Liver (tissue), 9 donors: ENCODE measurements around the gene TNP2. TPM values are rescaled to one million over a fixed set of nuclear protein-coding genes. Genes with fewer than 3 reads are reported as not detected.

Experiments used
- DNase-seq: peaks from one replicate; pipeline ENCODE4 v3.0.0-alpha.2; 2017; ENCODE audit warnings: low spot score
- H3K27ac ChIP-seq, 2 donors: one replicate each; pipeline ENCODE4 v1.7.0; 2013; ENCODE audit warnings: inconsistent platforms in 2 of 2, low read length in 2 of 2, control low read depth in 1 of 2, low read depth in 1 of 2, mild to moderate bottlenecking in 1 of 2
- H3K27me3 ChIP-seq, 4 donors: one replicate each; pipeline versions ENCODE4 v1.6.1 to v1.7.0; 2013; ENCODE audit warnings: low read length in 3 of 4, inconsistent platforms in 1 of 4, mild to moderate bottlenecking in 1 of 4, moderate library complexity in 1 of 4; ENCODE audit not compliant: control insufficient read depth in 4 of 4, insufficient read depth in 4 of 4
- H3K36me3 ChIP-seq, 4 donors: one replicate each; pipeline versions ENCODE4 v1.6.1 to v1.7.0; 2013; ENCODE audit warnings: low read length in 3 of 4, mild to moderate bottlenecking in 3 of 4, low read depth in 1 of 4, moderate library complexity in 1 of 4; ENCODE audit not compliant: control insufficient read depth in 4 of 4, insufficient read depth in 3 of 4
- H3K4me1 ChIP-seq, 4 donors: one replicate each; pipeline versions ENCODE4 v1.6.1 to v1.7.0; 2013; ENCODE audit warnings: low read length in 3 of 4, mild to moderate bottlenecking in 3 of 4, moderate library complexity in 1 of 4; ENCODE audit not compliant: control insufficient read depth in 4 of 4, insufficient read depth in 4 of 4
- H3K4me3 ChIP-seq, 3 donors: one replicate each; pipeline versions ENCODE4 v1.6.1 to v1.7.0; 2013; ENCODE audit warnings: low read length in 3 of 3, control low read depth in 1 of 3, low read depth in 1 of 3, mild to moderate bottlenecking in 1 of 3
- H3K9ac ChIP-seq, 2 donors: one replicate each; pipeline ENCODE4 v1.7.0; 2013; ENCODE audit warnings: low read length in 2 of 2, mild to moderate bottlenecking in 2 of 2, moderate library complexity in 2 of 2, control low read depth in 1 of 2, low read depth in 1 of 2
- H3K9me3 ChIP-seq, 4 donors: one replicate each; pipeline versions ENCODE4 v1.6.1 to v1.7.0; 2013; ENCODE audit warnings: low read length in 3 of 4; ENCODE audit not compliant: control insufficient read depth in 4 of 4
- FOXA1 ChIP-seq: IDR thresholded peaks from 2 replicates; pipeline ENCODE4 v1.6.1; 2016; ENCODE audit warnings: antibody characterized with exemption
- FOXA2 ChIP-seq: IDR thresholded peaks from 2 replicates; pipeline ENCODE4 v1.6.1; 2016; ENCODE audit warnings: antibody characterized with exemption
- GABPA ChIP-seq, 2 donors: IDR thresholded peaks in 1 of 2; conservative IDR thresholded peaks in 1 of 2; 2 replicates each; pipeline ENCODE4 v1.6.1; 2016; ENCODE audit warnings: antibody characterized with exemption in 2 of 2, mild to moderate bottlenecking in 1 of 2, moderate library complexity in 1 of 2
- HNF4G ChIP-seq: IDR thresholded peaks from 2 replicates; pipeline ENCODE4 v1.6.1; 2016; ENCODE audit warnings: antibody characterized with exemption
- JUND ChIP-seq, 2 donors: IDR thresholded peaks; 2 replicates each; pipeline ENCODE4 v1.6.1; 2016; ENCODE audit warnings: antibody characterized with exemption in 2 of 2
- NR2F2 ChIP-seq: IDR thresholded peaks from 2 replicates; pipeline ENCODE4 v1.6.1; 2016; ENCODE audit warnings: antibody characterized with exemption
- RXRA ChIP-seq, 2 donors: IDR thresholded peaks; 2 replicates each; pipeline ENCODE4 v1.6.1; 2017 to 2018; ENCODE audit warnings: antibody characterized with exemption in 2 of 2, mild to moderate bottlenecking in 1 of 2
- SP1 ChIP-seq: IDR thresholded peaks from 2 replicates; pipeline ENCODE4 v1.6.1; 2018; ENCODE audit warnings: antibody characterized with exemption, mild to moderate bottlenecking
- TAF1 ChIP-seq: conservative IDR thresholded peaks from 2 replicates; pipeline ENCODE4 v1.6.1; 2016; ENCODE audit warnings: antibody characterized with exemption, mild to moderate bottlenecking
- YY1 ChIP-seq: IDR thresholded peaks from 2 replicates; pipeline ENCODE4 v1.6.1; 2016; ENCODE audit warnings: antibody characterized with exemption, mild to moderate bottlenecking
- WGBS: extraction: QIAGEN DNeasy Blood & Tissue Kit; methylation state at CpG from one replicate; pipeline ENCODE4 v1.1.7; 2013; 5-methylcytosine and 5-hydroxymethylcytosine counted together
- polyA plus RNA-seq, 2 donors: library from polyadenylated mRNA; stranded (reverse) in 1 of 2; unstranded in 1 of 2; fragments of 200-250 nt in 1 of 2; fragments of >200 nt in 1 of 2; fragmentation: Nextera tagmentation in 1 of 2; extraction: Ambion mirVana in 1 of 2; gene quantifications; one replicate each; pipeline versions ENCODE4 v1.2.1 to v1.2.3, GENCODE V29; 2013 to 2015
- total RNA-seq, 2 donors: library from RNA; depleted of rRNA; stranded (reverse); fragments of >200 nt; gene quantifications; one replicate each; pipeline ENCODE4 v1.2.3, GENCODE V29; 2014
- TF ChIP-seq, protein P1 (sequence below): fragments of 150-350 bp; IDR thresholded peaks from 2 replicates; pipeline ENCODE4 v1.5.1; 2017; ENCODE audit warnings: improper control_type of control experiment, low read depth, low read length; ENCODE audit not compliant: missing input control
- donor health status: healthy.
- donor health status: healthy.
- donor health status: healthy.
- donor health status: healthy.
- donor health status: healthy.

Gene TNP2
- total and polyA plus RNA-seq, 4 donors: not detected

DNA sequence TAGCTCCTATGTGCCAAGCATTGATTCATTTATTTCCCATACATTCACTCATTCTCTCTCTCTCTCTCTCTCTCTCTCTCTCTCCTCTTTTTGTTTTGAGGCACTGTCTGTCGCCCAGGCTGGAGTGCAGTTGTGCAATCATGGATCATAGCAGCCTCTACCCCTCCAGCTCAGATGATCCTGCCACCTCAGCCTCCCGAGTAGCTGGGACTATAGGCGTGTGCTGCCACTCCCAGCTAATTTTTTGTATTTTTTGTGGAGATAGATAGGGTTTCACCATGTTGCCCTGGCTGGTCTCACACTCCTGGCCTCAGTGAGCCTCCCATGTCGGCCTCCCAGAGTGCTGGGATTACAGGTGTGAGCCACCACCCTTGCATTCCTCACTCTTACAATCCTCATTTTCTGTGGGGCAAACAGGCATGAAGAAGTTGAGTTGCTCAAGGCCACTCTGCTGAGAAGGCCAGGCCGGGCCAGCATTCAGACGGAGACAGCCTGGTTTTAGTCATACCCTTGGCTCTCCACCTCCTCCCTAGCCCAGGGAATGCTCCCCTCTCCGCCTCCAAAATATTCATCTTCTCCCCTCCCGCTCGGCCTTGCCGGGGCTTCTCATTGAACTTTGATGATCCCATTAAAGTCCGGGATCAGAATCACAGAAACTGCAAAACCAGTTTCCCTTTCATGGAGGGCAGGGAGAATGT lies 7.9 kb upstream of the TNP2 start (continued):
- TF ChIP-seq, protein P1, sequence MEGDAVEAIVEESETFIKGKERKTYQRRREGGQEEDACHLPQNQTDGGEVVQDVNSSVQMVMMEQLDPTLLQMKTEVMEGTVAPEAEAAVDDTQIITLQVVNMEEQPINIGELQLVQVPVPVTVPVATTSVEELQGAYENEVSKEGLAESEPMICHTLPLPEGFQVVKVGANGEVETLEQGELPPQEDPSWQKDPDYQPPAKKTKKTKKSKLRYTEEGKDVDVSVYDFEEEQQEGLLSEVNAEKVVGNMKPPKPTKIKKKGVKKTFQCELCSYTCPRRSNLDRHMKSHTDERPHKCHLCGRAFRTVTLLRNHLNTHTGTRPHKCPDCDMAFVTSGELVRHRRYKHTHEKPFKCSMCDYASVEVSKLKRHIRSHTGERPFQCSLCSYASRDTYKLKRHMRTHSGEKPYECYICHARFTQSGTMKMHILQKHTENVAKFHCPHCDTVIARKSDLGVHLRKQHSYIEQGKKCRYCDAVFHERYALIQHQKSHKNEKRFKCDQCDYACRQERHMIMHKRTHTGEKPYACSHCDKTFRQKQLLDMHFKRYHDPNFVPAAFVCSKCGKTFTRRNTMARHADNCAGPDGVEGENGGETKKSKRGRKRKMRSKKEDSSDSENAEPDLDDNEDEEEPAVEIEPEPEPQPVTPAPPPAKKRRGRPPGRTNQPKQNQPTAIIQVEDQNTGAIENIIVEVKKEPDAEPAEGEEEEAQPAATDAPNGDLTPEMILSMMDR: no peak
- TF ChIP-seq TAF1: no peak

GRCh38 chr16:11276143-11276895 lies 7.2 kb upstream of the TNP2 start, which contains the start of gene PRM2:
Gene PRM2 (minus strand): TSS chr16:11276480. CDS start chr16:11276370, 110 bp downstream.
- DNase-seq: no peak
- Histone ChIP-seq H3K4me1 (peaks cover 2 to 12% (median 10%) of the 10 kb centered on the region in 4 donors), H3K4me3 (no peak within 1 kb of the TSS), H3K9me3 (no peaks in the 10 kb centered on the region), H3K36me3 (no peaks in the 10 kb centered on the region), H3K27ac (no peak within 1 kb of the TSS), H3K9ac (no peak within 1 kb of the TSS), H3K27me3 (no peaks in the 10 kb centered on the region)
- no peak for TF ChIP-seq HNF4G
- 96% methylated on average over 26 of the region's 26 CpGs for WGBS

DNA sequence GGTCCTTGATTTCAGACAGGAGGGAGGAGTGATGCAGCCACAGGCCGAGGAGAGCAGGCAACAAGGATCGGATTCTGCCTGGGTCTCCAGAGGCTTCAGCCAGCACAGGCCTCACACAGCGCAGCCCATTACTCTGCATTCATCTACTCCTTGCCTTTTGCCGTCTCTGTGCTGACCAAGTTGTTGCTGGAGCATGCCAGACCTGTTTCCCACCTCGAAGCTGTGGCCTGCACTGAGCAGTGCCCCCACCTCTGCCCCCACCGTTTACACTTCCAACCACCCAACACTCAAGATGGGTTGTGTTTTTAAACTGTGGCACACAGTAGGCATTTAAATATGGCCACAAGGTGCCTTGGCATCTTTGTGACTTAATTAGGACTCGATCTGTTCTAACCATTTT lies 5.8 kb upstream of the TNP2 start:
- peaks cover 2 to 10% (median 8%) of the 10 kb centered on the region in 4 donors for H3K4me1 ChIP-seq
- TF ChIP-seq, protein P1: no peak
- TF ChIP-seq TAF1 (no peak), SP1 (no peak), GABPA (IDR thresholded peaks at IDR 0.05 in 1 of 2, conservative IDR thresholded peaks at IDR 0.05 in 1 of 2) (no peak), RXRA (IDR thresholded peaks at IDR 0.05) (no peak), FOXA2 (no peak), JUND (IDR thresholded peaks at IDR 0.05) (no peak), FOXA1 (no peak), YY1 (no peak), NR2F2 (no peak)
- 95% methylated on average over 7 of the region's 7 CpGs for WGBS

More for the DNA sequence above, 5.8 kb upstream of the TNP2 start:
- Histone ChIP-seq H3K27me3 (no peaks in the 10 kb centered on the region), H3K36me3 (no peaks in the 10 kb centered on the region), H3K4me3 (no peak overlapping the region), H3K9me3 (no peaks in the 10 kb centered on the region), H3K9ac (no peak overlapping the region), H3K27ac (no peak overlapping the region)
- no peak for DNase-seq
